SK-N-MC (cell line): Measurements from ENCODE around the gene FCN2.

Source experiments
- DNase-seq: peaks from one replicate; pipeline ENCODE4 v3.0.0-alpha.2; 2011; ENCODE audit warnings: low read depth, low spot score
- H3K27ac ChIP-seq: fragments of 200-600 bp; sonication (generic); 2 replicates; pipeline ENCODE4 v1.5.1; 2016; ENCODE audit warnings: mixed run types
- H3K36me3 ChIP-seq: fragments of 200-600 bp; sonication (generic); 2 replicates; pipeline ENCODE4 v1.6.1; 2017; ENCODE audit warnings: antibody characterized with exemption, low read length, mixed read lengths; ENCODE audit not compliant: insufficient read depth
- H3K4me3 ChIP-seq: fragments of 200-600 bp; sonication (generic); 2 replicates; pipeline ENCODE4 v1.5.1; 2016
- H3K9ac ChIP-seq: fragments of 200-600 bp; sonication (generic); 2 replicates; pipeline ENCODE4 v1.8.0; 2017; ENCODE audit warnings: mixed run types, mixed read lengths; ENCODE audit not compliant: insufficient read length
- H3K9me3 ChIP-seq: fragments of 200-600 bp; sonication (generic); 2 replicates; pipeline ENCODE4 v1.6.1; 2017; ENCODE audit warnings: low read depth, mild to moderate bottlenecking, antibody characterized with exemption, low read length, moderate library complexity, mixed read lengths
- EZH2 ChIP-seq: fragments of 200-600 bp; sonication (generic); IDR thresholded peaks from one replicate; pipeline ENCODE4 v1.6.1; 2017; ENCODE audit warnings: antibody characterized with exemption
- FOXP2 ChIP-seq: optimal IDR thresholded peaks from 2 replicates; pipeline ENCODE3; 2011; ENCODE audit warnings: mild to moderate bottlenecking, moderate library complexity; ENCODE audit not compliant: insufficient read depth; ENCODE audit errors: extremely low read length, control extremely low read depth
- POLR2AphosphoS5 ChIP-seq: IDR thresholded peaks from 2 replicates; pipeline ENCODE4 v1.6.1; 2012; ENCODE audit warnings: mild to moderate bottlenecking, low read depth, low read length, borderline replicate concordance

FCN2 gene

DNA sequence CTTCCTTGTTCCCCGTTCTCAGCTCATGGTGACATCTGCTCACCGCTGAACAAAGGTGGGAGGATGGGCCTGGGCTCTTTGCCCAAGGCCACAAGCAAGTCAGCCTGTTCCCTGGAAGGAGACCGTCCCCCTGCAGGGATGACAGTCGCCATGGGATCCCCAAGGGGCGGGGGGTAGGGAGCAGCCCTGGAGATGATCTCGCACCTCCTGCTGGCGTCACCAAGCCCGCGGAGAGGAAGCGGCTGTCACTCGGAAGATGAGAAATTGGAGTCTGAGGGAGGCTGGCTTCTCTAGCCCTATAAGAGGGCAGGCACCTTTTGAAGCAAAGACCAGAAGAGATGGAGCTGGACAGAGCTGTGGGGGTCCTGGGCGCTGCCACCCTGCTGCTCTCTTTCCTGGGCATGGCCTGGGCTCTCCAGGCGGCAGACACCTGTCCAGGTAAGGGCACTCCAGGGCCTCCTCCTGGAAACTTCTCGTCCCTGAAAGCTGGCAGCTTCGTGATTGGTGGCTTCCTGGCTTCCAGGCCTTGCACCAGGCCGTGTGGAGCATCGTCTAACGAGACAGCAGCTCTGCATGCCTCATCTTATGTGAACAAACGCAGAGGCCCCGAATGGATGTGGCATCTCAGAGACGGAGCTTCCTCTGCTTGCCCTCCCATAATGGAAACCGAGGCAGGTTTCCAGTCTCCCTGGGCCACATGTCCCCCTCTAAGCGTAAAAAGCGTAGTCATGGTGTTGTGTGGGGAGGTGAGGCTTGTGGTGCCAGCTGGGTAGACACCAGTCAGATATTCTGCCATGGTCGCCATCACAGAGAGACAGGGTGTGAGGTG, at the start of gene FCN2:
FCN2 (plus strand) TSS at position 327 of the 829 bp plus-strand sequence; CDS start at position 339, 12 bp downstream.
- TF ChIP-seq FOXP2 (no peak), POLR2AphosphoS5 (no peak), EZH2 (no peak)
- Histone ChIP-seq H3K9ac (no peak within 1 kb of the TSS), H3K27ac (no peak within 1 kb of the TSS), H3K9me3 (no peaks in the 10 kb centered on the region), H3K36me3 (no peaks in the 10 kb centered on the region), H3K4me3 (no peak within 1 kb of the TSS)
- no peak for DNase-seq

DNA sequence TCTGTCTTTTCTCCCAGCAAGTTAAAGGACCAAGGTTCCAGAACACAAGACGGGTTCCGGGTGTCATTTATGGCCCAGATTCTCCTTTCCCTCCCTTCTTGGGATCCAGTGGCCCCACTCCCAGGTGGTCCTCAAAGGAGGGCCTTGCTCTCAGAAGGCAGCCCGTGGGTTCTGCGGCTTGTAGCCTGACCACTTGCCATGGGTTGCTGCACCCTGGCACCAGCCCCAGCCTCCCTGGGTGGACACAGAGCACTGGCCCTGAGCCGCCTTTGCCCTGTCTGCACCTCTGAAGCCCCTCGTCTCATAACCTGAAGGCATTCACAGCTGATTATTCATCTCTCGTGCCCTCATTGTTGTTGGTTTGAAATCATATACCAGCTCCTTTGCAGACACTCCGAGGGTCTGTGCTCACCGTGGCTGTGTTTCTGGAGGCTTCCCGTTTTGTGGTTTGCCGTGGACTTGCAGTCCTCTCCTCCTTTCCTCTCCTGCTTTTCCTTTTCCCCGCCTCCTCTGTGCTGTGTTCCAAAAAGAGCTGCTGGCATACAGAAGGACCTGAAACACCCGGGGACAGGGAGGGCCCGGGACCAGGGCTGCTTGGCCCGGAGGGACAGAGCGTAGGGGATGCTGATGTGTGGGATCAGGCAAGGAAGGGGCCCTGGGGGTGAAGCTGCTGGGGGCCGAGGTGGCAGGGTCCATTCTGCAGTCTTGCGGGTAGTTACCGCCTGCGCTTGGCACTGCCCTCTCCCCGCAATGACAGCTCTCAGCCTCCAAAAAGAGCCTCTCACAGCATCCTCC, 49.5 kb upstream of the FCN2 start:
- Histone ChIP-seq H3K27ac (no peak overlapping the region), H3K4me3 (no peak overlapping the region), H3K36me3 (peaks cover 8% of the 10 kb centered on the region), H3K9ac (no peak overlapping the region), H3K9me3 (no peaks in the 10 kb centered on the region)
- no peak for DNase-seq
- TF ChIP-seq FOXP2 (no peak), EZH2 (no peak)

DNA sequence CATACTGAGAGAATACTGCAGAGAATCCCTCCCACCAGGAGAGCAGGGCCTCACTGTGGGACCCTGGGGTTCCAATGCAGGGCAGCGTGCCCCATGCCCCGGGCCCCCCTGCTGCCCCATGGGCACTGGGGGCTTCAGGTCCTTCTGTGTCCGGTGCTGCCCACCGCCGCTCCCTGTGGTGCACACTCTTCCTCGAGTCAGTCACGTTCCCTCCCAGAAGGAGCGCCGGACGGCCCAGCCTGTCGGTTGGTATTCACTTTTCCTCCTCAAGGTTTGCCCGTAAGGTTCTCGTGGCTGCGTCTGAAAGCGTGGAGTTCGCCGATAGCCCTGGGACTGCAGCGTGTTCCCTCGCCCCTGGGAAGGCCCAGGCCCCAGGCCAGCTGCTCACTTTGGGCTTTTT, 48.1 kb upstream of the FCN2 start:
- no peak for DNase-seq
- no peak overlapping the region for H3K4me3 ChIP-seq
- H3K27ac ChIP-seq: no peak overlapping the region
- no peak overlapping the region for H3K9ac ChIP-seq
- TF ChIP-seq EZH2 (no peak), POLR2AphosphoS5 (no peak), FOXP2 (no peak)
- H3K9me3 ChIP-seq: no peaks in the 10 kb centered on the region
- H3K36me3 ChIP-seq: peaks cover 8% of the 10 kb centered on the region

DNA sequence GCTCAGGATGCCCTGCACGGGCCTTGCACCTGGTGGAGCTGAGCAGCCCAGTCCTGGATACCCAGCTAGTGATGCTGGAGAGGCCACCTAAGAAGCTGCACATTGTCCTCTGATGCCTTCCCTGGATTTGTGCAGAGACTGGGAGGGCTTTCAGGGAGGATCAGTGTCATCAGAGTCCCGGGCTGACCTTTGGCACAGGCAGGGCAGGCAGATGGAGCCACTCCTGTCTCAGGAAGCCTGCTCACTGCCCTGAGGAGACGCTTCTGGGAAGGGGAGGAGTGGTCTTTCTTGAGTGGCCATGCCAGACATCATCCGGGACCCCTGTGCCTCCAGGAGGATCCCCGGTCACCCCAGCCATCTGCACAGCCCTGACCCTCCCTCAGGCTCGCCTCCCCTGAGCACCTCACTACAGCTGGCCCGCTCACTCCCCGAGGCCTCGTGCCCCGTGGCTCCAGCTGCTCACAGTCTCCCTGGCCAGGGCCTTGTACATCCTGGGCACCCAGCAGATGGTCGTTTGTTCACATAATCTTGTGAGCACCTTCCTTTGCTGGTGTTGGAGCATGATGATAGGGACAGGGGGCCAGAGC, 47.2 kb upstream of the FCN2 start:
- no peak for DNase-seq
- Histone ChIP-seq H3K4me3 (no peak overlapping the region), H3K9ac (no peak overlapping the region), H3K27ac (no peak overlapping the region), H3K9me3 (no peaks in the 10 kb centered on the region), H3K36me3 (peaks cover 5% of the 10 kb centered on the region)
- TF ChIP-seq EZH2 (no peak), POLR2AphosphoS5 (no peak), FOXP2 (no peak)

DNA sequence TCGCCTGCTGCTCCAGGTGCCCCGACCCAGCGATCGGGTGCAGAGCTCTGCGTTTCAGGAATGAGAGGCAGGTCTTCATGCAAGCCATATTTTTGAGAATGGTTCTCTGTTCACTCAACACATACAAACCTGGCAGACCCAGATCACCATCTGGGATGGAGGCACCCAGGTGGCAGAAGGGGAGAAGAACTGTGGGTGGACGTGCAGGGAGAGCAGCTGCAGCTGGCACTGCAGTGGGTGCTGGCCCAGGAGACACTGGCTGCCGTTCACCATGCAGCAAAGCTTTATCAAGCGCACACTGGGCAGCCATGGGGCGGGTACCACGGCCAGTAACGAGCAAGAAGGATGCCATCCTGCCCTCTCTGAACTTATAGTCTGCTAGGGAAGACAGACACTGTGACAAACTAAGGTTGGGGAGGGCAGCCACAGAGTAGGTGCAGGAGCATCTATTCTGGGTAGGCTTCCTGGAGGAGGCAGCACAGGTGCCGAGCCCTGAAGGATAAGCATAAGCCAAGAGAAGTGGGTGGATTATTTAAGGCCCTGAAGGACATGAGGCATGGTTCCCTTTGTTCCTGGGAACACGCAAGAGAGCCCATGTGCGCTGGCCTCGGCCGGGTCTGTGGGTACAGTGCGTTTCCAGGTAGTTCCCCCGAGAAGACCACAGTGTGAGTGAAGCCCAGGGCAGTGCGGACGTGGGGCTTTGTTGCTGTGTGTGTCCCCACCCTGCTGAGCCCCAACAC, 46.2 kb upstream of the FCN2 start:
- no peak for DNase-seq
- TF ChIP-seq POLR2AphosphoS5: no peak
- no peak for TF ChIP-seq FOXP2
- TF ChIP-seq EZH2: no peak
- Histone ChIP-seq H3K4me3 (no peak overlapping the region), H3K27ac (no peak overlapping the region), H3K9ac (no peak overlapping the region), H3K9me3 (no peaks in the 10 kb centered on the region), H3K36me3 (no peaks in the 10 kb centered on the region)

DNA sequence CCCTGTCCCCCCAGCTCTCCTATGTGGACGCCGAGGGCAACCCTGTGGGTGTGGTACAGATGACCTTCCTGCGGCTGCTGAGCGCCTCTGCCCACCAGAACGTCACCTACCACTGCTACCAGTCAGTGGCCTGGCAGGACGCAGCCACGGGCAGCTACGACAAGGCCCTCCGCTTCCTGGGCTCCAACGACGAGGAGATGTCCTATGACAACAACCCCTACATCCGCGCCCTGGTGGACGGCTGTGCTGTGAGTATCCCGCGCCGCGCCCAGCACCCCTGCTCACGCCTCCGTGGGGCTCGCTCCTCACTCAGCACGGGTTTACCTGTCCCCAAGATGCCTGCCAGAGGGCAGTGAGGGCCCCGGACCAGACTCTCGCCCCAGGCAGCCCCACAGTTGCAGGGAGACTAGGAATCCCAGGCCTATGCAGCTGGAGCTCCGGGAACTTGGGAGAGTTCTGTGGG, 45.6 kb upstream of the FCN2 start:
- no peak overlapping the region for H3K9ac ChIP-seq
- H3K27ac ChIP-seq: no peak overlapping the region
- H3K36me3 ChIP-seq: no peaks in the 10 kb centered on the region
- H3K4me3 ChIP-seq: no peak overlapping the region
- no peak for DNase-seq
- no peaks in the 10 kb centered on the region for H3K9me3 ChIP-seq
- TF ChIP-seq POLR2AphosphoS5: no peak
- no peak for TF ChIP-seq EZH2
- TF ChIP-seq FOXP2: no peak

DNA sequence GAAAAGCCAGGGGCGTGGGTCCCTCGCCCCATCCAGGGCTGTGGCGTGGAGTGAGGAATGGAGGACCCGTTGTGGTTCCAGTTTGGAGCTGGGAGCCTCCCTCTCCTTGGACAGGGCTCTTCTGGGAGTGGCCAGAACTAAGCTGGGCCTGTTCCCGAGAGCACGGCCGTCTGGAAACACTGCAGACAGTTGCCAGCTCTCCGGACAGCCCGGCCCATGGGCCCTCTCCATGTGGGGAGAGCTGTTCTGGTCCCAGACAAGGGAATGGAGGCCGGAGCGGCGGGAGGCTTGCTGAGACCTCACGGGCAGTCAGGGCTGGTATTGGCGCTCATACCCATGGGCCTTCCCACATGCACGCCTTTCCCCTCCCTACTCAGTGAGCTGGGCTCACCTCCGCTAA, 45.2 kb upstream of the FCN2 start:
- Histone ChIP-seq H3K4me3 (no peak overlapping the region), H3K9ac (no peak overlapping the region), H3K9me3 (no peaks in the 10 kb centered on the region), H3K36me3 (no peaks in the 10 kb centered on the region), H3K27ac (no peak overlapping the region)
- TF ChIP-seq FOXP2: no peak
- no peak for TF ChIP-seq EZH2
- no peak for TF ChIP-seq POLR2AphosphoS5
- no peak for DNase-seq

DNA sequence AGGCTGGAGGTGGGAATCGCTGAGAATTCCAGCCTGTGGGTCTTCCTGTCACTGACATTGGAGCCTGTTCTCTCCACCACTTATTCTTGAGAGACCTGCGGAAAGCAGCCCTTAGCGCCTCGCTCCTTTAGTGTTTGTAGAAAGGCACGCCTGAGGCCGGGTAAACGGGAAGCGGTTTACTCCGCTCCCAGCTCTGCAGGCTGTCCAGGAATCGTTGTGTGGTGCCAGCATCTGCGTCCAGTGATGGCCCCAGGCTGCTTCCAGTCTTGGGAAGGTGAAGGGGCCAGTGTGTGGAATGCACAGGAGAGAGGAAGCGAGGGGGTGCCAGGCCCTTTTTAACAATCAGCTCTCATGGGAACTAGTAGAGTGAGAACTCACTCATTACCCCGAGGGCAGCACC, 44.6 kb upstream of the FCN2 start:
- H3K4me3 ChIP-seq: no peak overlapping the region
- H3K36me3 ChIP-seq: no peaks in the 10 kb centered on the region
- no peak overlapping the region for H3K27ac ChIP-seq
- TF ChIP-seq EZH2 (no peak), FOXP2 (no peak), POLR2AphosphoS5 (no peak)
- no peak for DNase-seq
- H3K9ac ChIP-seq: no peak overlapping the region
- no peaks in the 10 kb centered on the region for H3K9me3 ChIP-seq
